Hepatocyte (in vitro differentiated cells): Measurements from ENCODE around the gene FAF1.

ENCODE experiments used
- CTCF ChIP-seq: fragments of 200-600 bp; sonication (generic); IDR thresholded peaks from 2 replicates; pipeline ENCODE4 v1.5.1; 2016; ENCODE audit warnings: antibody characterized with exemption, mild to moderate bottlenecking; ENCODE audit not compliant: poor library complexity
- EZH2 ChIP-seq: fragments of 200-600 bp; sonication (generic); IDR thresholded peaks from 2 replicates; pipeline ENCODE4 v1.6.1; 2016; ENCODE audit warnings: antibody characterized with exemption, mild to moderate bottlenecking, borderline replicate concordance
- EZH2phosphoT487 ChIP-seq: fragments of 200-600 bp; sonication (generic); IDR thresholded peaks from one replicate; pipeline ENCODE4 v1.6.1; 2018; ENCODE audit warnings: antibody characterized with exemption, mild to moderate bottlenecking, low read depth, moderate library complexity; ENCODE audit not compliant: unreplicated experiment, severe bottlenecking

- TF ChIP-seq EZH2: no peak
- TF ChIP-seq CTCF: no peak
- no peak for TF ChIP-seq EZH2phosphoT487
These were observed 521.1 kb downstream of the FAF1 start for GRCh38 chr1:50438945-50439344.
